Stimulated activated CD8-positive, alpha-beta memory T cell treated with anti-CD3 and anti-CD28 coated beads, Interleukin-4, amount 100 ng/mL, for 24 hours (primary cell): ENCODE data around the gene PDLIM5.

Experiments
- DNase-seq: peaks from one replicate; pipeline ENCODE4 v3.0.0-alpha.2; 2020; ENCODE audit warnings: low read depth

Gene PDLIM5

GRCh38 chr4:94426783-94427182 lies 25.0 kb upstream of the PDLIM5 start:
- no peak for DNase-seq

- no peak for DNase-seq
These were observed 22.9 kb upstream of the PDLIM5 start for GRCh38 chr4:94428884-94429283.

DNA sequence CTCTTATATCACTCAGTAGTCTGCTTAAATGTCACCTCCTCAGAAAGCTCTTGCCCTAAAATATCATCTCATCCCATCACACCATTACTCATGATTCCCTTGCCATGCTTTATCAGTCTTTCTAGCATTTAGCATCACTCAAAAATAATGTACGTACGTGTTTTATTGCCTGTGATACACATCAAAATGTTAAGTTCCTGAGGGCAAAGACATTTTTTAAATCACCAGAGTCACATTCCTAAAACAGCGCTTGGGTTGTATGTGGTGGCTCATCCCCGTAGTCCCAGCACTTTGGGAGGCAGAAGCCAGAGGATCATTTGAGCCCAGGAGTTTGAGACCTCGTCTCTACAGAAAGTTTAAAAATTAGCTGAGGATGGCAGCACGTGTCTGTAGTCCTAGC lies 21.3 kb upstream of the PDLIM5 start:
- no peak for DNase-seq

DNA sequence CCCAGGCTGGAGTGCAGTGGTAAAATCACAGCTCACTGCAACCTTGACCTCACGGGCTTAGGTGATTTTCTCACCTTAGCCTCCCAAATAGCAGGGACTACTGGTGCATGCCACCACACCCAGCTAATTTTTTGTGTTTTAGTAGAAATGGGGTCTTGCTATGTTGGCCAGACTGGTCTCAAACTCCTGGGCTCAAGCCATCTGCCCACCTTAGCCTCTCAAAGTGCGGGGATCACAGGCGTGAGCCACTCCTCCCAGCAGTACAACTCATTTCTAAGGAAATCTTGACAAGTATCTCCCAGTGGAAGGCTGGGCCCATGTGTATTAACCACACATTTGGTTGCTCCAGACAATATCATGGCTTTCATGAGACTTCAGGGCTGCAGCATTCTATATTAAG lies 20.4 kb upstream of the PDLIM5 start:
- no peak for DNase-seq

DNA sequence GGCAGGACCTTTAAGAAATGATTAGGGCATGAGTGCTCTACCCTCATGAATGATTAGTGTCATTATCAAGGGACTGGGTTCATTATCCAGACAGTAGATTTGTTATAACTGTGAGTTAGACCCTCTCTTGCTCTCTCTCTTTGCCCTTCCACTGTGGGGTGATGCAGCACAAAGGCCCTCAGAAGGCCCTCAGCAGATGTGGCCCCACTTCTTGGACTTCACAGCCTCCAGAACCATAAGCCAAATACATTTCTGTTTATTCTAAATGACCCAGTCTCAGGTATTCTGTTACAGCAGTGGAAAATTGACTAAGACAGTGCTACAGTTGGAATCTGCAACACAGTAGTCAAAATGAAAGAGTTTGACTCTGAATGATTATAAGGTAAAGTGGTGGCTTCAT lies 17.2 kb upstream of the PDLIM5 start:
- DNase-seq, result no peak

GRCh38 chr4:94435874-94436273 lies 15.9 kb upstream of the PDLIM5 start:
- no peak for DNase-seq

- DNase-seq, result no peak
These were observed 15.2 kb upstream of the PDLIM5 start for GRCh38 chr4:94436512-94436911.

GRCh38 chr4:94439606-94440005 lies 12.1 kb upstream of the PDLIM5 start:
- no peak for DNase-seq

DNA sequence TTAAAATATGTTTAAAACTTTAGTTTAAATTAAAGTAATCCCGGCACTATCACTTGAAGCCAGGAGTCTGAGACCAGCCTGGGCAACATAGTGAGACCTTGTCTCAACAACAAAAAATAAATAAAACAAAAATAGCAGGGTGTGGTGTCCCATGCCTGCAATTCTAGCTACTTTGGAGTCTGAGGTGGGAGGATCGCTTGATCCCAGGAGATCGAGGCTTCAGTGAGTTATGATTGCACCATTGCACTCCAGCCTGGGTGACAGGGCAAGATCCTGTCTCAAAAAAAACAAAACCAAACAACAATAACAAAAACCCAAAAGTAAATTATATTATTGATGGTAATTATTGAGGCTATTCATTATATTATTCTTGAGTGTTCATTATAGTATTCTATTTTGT lies 9.9 kb upstream of the PDLIM5 start:
- DNase-seq, result no peak

DNA sequence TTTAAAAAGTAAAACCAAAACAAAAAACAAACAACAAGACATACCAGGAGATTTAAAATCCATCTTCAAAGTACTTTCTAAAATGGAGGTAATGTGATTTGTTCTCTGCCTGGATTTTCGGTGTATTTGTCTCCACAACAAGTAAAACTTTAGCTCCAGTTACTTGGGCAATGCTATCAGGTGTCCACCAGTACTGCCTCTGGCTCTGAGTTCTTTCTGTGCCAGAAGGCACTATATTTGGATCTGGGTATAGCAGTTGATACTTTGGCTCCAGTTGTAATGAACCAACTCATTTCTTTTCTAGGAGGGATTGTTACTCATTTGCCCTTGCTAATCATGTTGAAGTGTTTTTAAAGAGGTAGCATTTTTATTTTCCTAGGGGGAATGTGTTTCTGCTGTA lies 9.5 kb upstream of the PDLIM5 start:
- DNase-seq, result no peak

DNA sequence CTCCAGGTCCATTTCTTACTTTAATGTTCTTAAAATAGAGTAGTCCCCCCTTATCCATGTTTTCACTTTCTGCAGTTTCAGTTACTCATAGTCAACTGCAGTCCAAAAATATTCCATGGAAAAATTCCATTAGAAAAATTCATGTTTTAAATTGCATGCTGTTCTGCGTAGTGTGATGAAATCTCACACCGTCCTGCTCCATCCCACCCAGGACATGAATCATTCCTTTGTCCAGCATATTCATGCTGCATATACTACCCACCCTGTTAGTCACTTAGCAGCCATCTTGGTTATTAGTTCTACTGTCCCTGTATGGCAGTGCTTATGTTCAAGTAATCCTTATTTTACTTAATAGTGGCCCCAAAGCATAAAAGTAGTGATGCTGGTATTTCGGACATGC lies 5.4 kb upstream of the PDLIM5 start:
- no peak for DNase-seq

DNA sequence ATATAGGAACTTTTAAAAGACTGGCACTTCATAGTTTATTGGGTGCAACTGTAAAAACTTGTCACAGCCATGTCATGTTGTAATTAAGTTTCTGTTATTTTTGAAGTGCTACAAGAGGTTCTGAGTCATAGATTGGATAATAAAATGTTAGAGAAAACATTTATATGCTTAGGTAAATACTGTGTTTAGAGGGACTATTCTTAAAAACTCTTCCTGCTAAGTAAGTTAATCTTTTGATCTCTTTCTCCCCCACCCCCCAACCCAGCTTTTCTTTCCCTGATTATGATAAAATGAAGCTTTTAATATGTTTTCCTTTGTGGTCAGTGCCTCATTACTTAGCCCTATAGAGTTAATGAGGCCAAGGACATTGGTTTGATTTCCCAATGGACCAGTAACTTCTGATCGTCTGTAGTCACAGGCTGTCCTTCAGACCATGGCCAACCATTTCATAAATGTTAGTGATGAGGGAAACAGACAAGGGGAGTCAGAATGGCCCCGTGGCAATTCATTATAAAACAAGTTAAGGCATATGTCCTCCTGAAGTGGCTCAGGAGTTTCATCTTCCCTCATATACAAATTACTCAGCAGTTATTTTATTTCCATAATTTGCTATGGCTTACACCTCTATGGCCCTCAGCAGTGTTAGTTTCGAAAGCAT lies 3.9 kb upstream of the PDLIM5 start:
- DNase-seq, result no peak

GRCh38 chr4:94448815-94449375 lies 2.8 kb upstream of the PDLIM5 start:
- DNase-seq, result no peak

DNA sequence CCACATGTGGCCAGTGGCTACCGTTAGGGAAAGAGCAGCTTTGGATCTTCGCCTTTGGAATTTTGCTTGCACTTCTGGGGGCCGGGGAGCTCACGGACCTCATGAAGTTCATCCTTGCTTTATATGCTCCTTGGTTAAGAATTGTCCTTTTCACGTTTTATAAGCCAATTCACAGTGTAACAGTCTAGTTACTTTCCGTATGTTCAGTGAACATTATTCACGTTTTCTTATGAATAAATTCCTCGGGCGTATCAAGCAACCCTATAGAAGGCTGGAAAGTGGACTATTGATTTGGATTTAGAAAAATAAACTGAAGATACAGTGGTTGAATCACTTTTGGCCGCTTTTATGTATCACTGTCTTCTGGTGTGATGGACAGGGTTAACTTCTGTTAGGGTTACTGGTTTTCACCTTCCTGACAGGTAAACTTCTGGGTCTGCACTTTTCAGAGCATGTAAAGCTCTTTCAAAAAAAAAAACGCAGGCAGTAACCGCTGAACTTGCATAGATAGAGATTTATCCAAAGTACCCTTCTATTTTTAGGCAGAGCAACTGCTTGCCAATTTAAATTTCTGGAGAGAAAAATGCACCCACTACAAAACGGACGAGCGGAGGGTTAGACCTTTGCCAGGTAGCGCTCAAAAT lies 569 bp upstream of the PDLIM5 start:
- no peak for DNase-seq

DNA sequence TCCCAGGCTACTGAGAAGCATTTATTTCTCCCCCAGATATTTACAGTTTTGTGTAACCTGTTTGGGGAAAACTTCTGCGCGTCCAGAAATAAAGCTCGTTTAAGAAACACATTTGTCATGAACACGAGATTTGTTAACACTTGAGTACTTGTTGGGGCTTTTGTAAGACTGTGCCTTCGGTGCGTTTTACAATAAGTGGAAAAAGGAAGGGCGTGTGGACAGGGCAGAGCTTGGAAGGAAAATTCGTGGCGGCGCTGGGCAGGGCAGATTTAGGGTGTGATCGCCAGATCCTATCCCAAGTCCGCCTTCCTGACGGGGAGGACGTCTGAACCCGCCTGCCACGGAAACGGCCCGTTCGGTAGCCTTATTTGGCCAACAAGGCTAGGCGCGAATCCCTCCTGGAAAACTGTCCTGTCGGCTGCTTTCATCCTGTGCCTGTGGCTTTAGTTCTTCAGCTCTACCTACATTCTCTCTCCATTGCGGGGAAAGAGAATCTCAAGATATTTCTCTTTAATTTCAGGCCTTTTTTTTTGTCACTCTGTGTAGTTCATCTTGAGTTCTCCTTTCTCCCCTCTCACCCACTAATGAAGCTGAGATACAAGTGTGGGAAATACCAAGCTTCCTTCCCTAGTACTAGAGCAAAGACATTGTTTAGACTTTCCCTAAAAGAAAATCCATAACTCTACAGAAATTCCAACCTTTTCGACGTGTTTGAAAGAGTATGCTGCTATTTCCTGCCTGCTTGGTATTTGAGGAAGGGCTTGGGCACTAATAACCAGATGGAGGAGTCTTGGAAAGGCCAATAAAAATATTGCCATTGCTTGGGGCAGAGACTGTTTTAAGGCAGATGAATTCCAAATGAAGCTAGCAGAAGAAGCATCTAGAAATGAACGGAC lies 982 bp downstream of the PDLIM5 start:
- DNase-seq, result no peak

GRCh38 chr4:94453391-94453963 lies 1.7 kb downstream of the PDLIM5 start:
- no peak for DNase-seq

GRCh38 chr4:94454405-94454804 lies 2.7 kb downstream of the PDLIM5 start:
- no peak for DNase-seq

- DNase-seq, result no peak
These were observed 3.3 kb downstream of the PDLIM5 start for GRCh38 chr4:94455081-94455480.

GRCh38 chr4:94457692-94458106 lies 6.0 kb downstream of the PDLIM5 start:
- no peak for DNase-seq

GRCh38 chr4:94458682-94459081 lies 6.9 kb downstream of the PDLIM5 start:
- DNase-seq, result no peak

- DNase-seq, result no peak
These were observed 7.9 kb downstream of the PDLIM5 start for GRCh38 chr4:94459462-94460161.

DNA sequence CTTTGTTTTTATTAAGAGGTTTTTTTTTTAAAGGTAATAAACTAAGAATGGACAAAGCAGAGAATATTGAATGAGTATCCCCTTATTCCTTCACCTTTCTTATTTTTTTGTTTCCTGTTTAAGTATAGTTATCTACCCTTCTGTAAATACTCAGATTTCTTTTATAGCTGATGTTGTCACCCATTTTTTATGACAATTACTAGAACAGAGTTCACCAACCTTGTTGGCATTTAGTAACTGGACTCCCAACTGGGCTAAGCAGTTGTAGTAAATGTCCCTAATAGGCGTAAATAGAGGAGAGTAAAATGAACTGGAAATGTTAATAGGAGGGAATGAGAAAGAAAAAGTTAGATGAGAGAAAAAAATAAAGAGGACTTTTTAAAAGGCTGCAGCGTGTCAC lies 9.8 kb downstream of the PDLIM5 start:
- DNase-seq, result no peak
